HL-60/S4 (cell line): Measurements from ENCODE around the gene GHRHR.

Source experiments
- in situ Hi-C: fragments of 300-500 bp; cut with MboI; formaldehyde crosslinking; loops from 2 replicates; pipeline ENCODE4 v1.14.3; 2022; ENCODE audit warnings: low sequenced_read_pairs

The GHRHR gene

GRCh38 chr7:30927559-30927958 lies 36.2 kb upstream of the GHRHR start:
- in situ Hi-C loops, result no loop called here

- in situ Hi-C loops, result no loop called here
These were observed 35.4 kb upstream of the GHRHR start for GRCh38 chr7:30928254-30928872.

- in situ Hi-C loops, result no loop called here
These were observed 34.1 kb upstream of the GHRHR start for GRCh38 chr7:30929686-30930085.

GRCh38 chr7:30930621-30931020 lies 33.1 kb upstream of the GHRHR start:
- in situ Hi-C loops, result no loop called here

GRCh38 chr7:30931161-30931928 lies 32.4 kb upstream of the GHRHR start:
- in situ Hi-C loops, result no loop called here

GRCh38 chr7:30931929-30932540 lies 31.7 kb upstream of the GHRHR start:
- in situ Hi-C loops, result no loop called here

- in situ Hi-C loops, result no loop called here
These were observed 31.2 kb upstream of the GHRHR start for GRCh38 chr7:30932562-30932961.

GRCh38 chr7:30933124-30933974 lies 30.4 kb upstream of the GHRHR start:
- in situ Hi-C loops, result no loop called here

- in situ Hi-C loops, result no loop called here
These were observed 29.5 kb upstream of the GHRHR start for GRCh38 chr7:30934225-30934624.

GRCh38 chr7:30934732-30935568 lies 28.8 kb upstream of the GHRHR start:
- in situ Hi-C loops, result no loop called here

- in situ Hi-C loops, result no loop called here
These were observed 28.2 kb upstream of the GHRHR start for GRCh38 chr7:30935569-30935877.

- in situ Hi-C loops, result no loop called here
These were observed 27.0 kb upstream of the GHRHR start for GRCh38 chr7:30936650-30937245.

- in situ Hi-C loops, result no loop called here
These were observed 26.3 kb upstream of the GHRHR start for GRCh38 chr7:30937416-30937815.

GRCh38 chr7:30938435-30939316 lies 25.1 kb upstream of the GHRHR start:
- in situ Hi-C loops, result no loop called here

GRCh38 chr7:30941582-30942323 lies 22.0 kb upstream of the GHRHR start:
- in situ Hi-C loops, result no loop called here

GRCh38 chr7:30950197-30950596 lies 13.6 kb upstream of the GHRHR start:
- in situ Hi-C loops, result no loop called here

GRCh38 chr7:30954914-30955313 lies 8.8 kb upstream of the GHRHR start:
- in situ Hi-C loops, result no loop called here

GRCh38 chr7:30956704-30957103 lies 7.0 kb upstream of the GHRHR start:
- in situ Hi-C loops, result no loop called here

GRCh38 chr7:30965372-30965771 lies 1.6 kb downstream of the GHRHR start:
- in situ Hi-C loops, result no loop called here
